Activated CD4-positive, alpha-beta T cell treated with anti-CD3 and anti-CD28 coated beads, Interleukin-2, Interleukin-4, amounts not matched to agents 100 ng/mL and 50 ng/mL, durations not matched to agents 16 hours and 8 hours (primary cell): ENCODE measurements around the gene C5AR1.
A peak's percentile ranks its signal among the peaks of the same experiment; 100 is the strongest.
"Not testable (repeated sequence)": the region's sequence is repeated elsewhere in the genome, so short reads cannot be mapped to it uniquely, and the experiment has no call there.

ENCODE experiments used
- DNase-seq: peaks from one replicate; pipeline ENCODE4 v3.0.0-alpha.2; 2020; ENCODE audit warnings: low spot score

C5AR1 gene

DNA sequence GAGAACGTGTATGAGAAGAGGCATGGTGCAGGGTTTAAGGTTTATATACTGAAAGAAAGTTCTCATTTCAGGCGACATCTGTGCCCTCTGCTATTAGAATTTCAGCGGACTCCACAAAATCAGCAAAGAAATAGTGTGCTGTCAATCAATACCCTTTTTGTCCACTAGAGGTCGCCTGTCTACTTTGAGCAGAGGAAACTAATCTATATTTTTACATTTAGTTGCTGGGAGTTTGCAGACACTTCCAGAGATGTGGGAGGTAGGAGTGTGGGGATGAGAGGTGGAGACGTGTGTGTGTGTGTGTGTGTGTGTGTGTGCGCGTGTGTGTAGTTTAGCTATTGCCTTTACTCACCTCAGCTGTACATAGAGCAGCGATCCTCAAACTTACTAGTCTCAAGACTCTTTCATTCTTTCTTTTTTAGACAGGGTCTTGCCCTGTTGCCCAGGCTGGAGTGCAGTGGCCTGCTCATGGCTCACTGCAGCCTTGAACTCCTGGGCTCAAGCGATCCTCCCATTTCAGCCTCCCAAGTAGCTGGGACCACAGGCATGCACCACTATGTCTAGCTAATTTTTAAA, 25.2 kb upstream of the C5AR1 start:
- DNase-seq: peak; percentile 78

DNA sequence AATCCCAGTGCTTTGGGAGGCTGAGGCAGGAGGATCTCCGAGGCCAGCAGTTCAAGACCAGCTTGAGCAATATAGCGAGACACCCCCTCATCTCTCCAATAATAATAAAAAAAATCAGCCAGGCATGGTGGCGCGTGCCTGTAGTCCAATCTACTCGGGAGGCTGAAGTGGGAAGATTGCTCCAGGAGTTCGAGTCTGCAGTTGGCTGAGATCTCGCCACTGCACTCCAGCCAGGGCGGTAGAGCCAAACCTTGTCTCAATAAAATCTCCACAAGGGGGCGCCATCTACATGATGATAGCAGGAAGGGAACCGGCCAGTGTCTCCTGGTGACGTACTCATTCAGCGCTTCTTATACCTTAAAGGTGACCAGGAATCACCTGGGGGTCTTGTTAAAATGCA, 13.6 kb upstream of the C5AR1 start:
- DNase-seq: peak; percentile 90

DNA sequence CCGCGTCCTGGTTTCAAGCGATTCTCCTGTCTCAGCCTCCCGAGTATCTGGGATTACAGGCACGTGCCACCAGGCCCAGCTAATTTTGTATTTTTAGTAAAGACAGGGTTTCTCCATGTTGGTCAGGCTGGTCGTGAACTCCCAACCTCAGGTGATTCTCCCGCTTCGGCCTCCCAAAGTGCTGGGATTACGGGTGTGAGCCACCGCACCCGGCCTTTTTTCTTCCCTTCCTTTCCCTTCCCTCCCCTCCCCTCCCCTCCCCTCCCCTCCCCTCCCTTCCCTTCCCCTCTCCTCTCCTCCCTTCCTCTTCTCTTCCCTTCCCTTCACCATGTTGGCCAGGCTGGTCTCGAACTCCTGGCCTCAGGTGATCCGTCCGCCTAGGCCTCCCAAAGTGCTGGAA, 8.8 kb upstream of the C5AR1 start:
- DNase-seq: not testable (repeated sequence)

DNA sequence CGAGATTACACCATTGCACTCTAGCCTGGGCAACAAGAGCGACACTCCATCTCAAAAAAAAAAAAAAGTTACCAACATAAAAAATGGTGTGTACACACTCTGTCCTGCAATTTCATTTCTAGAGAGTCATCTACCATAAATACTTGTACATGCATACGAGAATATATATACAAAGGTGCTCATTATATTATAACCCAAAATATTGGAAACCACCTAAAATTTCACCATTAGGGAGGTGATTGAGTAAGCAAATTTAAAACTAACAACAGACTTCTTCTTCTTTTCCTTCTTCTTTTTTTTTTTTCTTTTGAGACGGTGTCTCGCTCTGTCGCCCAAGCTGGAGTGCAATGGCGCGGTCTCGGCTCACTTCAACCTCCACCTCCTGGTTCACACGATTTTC, 7.4 kb upstream of the C5AR1 start:
- no peak for DNase-seq

DNA sequence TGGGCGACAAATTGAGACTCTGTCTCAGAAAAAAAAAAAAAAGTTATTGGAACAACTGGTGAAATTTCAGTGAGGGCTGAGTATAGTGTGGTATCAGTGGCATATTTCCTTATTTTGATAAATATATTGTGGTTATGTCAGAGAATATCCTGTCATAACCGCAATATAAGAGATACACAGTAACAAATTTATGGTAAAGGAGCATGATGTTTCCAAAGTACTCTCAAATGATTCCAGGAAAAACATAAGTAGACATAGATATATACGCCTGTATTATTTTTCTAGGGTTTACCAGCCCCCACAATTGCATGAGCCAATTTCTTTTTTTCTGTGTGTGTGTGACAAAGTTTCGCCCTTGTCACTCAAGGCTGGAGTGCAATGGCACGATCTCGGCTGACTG, 5.7 kb upstream of the C5AR1 start:
- DNase-seq: no peak

DNA sequence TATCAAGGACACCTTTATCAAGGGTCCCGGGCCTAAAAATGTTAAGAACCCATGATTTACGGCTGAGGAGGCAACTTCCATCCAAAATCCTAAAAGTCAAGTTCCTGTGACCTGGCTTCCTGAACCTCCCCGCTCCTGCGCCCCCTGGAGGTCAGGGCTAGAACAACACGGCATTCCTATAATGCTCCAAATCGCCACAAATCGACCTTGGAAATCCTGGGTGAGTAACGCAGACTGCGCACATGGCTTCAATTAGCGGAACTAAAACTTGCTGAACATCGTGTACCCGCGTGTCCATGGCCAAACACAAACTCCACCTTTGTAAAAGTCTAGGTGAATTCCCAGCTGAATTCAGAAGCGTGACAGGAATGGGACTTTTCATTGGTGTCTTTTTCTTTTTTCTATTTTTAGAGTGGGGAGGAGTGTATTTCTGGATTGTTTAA, 4.3 kb upstream of the C5AR1 start:
- peak; percentile 49 for DNase-seq

DNA sequence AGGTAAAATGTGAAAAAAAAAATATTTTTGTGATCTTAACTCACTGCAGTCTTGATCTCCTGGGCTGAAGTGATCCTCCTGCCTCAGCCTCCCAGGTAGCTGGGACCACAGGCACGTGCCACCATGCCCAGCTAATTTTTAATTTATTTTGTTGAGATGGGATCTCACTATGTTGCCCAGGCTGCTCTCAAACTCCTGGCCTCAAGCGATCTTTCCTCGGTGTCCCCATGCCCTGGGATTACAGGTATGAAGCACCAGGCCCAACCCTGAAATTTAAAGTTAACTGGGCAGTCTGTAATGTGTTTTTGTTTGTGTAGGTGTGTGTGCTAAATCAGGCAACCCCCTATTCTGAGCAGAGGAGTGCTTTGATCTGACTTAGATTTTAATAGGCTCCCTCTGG, 3.4 kb upstream of the C5AR1 start:
- DNase-seq: no peak

DNA sequence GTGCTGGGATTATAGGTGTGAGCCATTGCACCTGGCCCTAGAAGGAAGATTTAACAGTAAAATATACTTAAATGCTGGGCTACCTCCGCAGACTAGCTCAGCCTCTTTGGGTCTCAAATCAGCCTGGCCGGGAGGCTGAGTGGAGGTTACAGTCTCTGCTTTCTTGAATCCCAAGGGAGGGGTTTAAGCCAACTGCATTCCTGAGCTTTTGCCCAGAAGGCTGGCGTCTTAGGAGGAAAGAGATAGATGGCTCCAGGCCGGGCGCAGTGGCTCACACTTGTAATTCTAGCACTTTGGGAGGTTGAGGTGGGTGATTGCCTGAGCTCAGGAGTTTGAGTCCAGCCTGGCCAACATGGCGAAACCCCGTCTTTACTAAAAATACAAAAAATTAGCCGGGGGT, 623 bp upstream of the C5AR1 start:
- DNase-seq: no peak

DNA sequence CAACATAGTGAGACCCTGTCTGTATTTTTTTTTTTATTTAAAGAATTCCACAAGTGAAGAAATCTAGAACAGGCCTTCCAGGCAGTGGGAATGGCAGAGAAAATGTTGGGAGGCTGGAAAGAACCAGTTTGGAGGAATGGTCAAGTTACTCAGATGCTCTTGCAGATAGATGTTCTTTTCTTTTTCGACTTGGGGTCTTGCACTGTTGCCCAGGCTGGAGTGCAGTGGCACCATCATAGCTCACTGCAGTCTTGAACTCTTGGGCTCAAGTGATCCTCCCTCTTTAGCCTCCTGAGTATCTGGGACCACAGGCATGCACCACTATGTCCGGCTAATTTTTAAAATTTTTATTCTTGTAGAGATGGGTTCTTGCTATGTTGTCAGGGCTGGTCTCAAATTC, 662 bp downstream of the C5AR1 start:
- DNase-seq: no peak

DNA sequence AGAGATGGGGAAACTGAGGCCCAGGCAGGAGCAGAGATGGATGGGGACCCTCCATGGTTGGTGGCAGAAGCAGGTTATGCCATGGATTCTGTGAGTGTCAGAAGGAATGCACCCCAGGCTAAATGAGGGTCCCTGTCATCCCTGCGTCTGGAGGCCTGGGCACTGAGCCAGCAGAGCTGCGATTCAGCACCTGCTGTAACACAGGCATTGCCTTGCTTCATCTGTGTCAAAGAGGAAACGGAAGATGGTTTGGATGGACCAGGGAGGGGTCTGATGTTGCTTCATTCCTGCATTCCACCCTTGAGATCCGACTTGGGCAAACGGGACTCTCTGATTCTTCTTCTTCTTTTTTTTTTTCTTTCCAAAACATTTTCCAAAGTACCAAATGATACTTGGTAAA, 1.2 kb downstream of the C5AR1 start:
- DNase-seq: no peak

DNA sequence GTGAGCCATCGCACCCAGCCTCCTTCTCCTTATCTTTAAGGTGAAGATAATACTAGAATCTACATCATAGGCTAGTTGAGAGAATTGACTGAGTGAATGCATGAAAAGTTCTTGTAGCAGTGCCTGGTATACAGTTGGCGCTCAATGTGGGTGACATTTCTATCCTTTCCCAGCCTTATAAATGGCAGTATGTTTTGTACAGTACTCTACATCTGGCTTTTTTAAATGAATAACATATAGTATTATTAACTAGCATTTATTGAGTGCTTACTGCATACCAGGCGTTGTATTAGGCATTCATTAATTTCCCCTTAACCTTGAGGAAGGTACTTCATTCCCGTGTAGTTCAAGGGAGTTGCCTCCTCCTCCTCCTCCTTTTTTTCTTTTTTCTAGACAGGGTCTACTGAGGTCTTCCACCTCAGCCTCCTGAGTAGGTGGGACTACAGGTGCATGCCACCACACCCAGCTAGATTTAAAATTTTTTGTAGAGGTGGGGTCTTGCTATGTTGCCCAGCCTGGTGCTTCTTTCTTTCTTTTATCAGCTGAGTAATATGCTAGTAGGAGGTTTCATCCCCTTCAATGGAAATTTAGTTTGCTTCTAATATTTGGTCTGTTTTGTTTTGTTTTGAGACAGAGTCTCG, 2.8 kb downstream of the C5AR1 start:
- no peak for DNase-seq

DNA sequence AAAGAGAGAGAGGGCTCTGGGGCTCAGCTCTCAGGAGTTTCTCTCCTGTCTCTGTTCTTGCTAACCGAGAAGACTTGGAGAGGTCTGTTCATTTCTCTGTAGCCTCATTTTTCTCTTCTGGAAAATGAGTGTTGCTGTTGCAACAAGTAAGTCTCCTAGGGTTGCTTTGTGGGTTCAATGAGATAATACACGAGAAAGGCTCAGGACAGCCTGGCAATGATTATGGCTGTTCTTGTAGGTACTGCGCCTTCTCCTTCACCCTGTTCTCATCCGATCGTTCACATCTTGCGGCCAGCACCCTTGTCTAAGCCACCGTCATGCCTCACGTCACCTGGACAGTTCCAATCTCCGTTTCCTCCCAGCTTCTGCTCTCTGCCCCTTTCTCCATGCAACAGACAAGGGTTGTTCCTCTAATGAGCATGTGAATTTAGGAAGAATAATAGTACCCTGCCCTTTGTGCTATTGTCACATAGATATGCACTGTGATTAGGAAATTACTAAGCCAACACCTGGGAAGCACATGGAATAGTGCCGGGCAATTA, 4.2 kb downstream of the C5AR1 start:
- no peak for DNase-seq

DNA sequence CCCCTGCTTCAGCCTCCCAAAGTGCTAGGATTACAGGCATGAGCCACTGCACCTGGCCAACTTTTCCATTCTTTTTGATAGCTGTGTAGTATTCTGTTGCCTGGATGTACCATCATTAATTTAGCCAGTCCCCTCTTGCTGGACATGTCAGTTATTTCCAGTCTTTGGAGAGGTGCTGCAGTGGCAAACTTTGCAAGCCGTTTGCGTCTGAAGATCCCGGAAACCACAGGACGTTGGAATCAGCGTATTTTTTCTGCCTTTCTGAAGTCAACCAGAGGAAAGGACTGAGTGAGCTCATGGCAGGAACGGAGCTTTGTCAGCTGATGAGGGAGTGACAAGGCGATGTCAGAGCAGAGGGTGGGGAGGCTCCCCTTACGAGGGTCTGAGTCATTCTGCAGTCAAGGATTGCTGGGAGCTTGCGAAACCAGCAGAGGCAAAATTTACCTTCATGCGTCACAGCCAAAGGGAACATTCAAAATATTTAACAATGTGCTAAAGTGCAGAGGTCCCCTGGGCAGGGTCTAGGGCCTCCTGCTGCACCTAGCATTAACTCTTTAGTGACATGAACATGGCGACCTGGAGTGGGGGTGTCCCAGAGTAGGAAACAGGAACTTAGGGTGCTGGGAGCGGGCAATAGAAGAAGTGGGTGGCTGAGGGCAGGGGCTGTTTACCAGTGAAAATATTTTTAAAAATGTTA, 5.6 kb downstream of the C5AR1 start:
- peak; percentile 12 for DNase-seq

DNA sequence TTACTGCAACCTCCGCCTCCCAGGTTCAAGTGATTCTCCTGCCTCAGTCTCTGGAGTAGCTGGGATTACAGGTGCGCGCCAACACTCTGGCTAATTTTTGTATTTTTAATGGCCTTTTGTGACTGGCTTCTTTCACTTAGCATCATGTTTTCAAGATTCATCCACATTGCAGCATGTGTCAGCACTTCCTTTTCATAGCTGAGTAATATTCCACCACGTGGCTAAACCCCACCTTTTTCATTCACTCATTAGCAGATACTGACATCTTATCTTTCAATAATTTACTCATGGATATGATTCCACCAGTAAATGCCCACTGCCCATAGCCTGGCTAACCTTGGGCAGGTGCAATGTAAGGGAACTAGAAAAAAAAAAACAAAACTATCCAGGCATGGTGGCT, 6.9 kb downstream of the C5AR1 start:
- DNase-seq: no peak

DNA sequence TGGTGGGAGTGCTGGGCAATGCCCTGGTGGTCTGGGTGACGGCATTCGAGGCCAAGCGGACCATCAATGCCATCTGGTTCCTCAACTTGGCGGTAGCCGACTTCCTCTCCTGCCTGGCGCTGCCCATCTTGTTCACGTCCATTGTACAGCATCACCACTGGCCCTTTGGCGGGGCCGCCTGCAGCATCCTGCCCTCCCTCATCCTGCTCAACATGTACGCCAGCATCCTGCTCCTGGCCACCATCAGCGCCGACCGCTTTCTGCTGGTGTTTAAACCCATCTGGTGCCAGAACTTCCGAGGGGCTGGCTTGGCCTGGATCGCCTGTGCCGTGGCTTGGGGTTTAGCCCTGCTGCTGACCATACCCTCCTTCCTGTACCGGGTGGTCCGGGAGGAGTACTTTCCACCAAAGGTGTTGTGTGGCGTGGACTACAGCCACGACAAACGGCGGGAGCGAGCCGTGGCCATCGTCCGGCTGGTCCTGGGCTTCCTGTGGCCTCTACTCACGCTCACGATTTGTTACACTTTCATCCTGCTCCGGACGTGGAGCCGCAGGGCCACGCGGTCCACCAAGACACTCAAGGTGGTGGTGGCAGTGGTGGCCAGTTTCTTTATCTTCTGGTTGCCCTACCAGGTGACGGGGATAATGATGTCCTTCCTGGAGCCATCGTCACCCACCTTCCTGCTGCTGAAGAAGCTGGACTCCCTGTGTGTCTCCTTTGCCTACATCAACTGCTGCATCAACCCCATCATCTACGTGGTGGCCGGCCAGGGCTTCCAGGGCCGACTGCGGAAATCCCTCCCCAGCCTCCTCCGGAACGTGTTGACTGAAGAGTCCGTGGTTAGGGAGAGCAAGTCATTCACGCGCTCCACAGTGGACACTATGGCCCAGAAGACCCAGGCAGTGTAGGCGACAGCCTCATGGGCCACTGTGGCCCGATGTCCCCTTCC, 10.5 kb downstream of the C5AR1 start:
- DNase-seq: no peak

DNA sequence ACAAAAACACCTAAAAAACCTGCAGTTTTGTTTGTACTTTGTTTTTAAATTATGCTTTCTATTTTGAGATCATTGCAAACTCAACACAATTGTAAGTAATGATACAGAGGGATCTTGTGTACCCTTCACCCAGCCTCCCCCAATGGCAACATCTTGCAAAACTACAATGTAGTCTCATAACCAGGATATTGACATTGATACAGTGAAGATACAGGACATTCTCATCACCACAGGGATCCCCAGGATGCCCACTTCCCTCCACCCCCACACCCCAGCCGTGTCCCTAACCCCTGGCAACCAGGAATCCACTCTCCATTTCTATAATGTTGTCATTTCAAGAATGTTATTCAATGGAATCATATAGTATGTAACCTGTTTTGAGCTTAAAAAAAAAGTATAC, 12.0 kb downstream of the C5AR1 start:
- no peak for DNase-seq

DNA sequence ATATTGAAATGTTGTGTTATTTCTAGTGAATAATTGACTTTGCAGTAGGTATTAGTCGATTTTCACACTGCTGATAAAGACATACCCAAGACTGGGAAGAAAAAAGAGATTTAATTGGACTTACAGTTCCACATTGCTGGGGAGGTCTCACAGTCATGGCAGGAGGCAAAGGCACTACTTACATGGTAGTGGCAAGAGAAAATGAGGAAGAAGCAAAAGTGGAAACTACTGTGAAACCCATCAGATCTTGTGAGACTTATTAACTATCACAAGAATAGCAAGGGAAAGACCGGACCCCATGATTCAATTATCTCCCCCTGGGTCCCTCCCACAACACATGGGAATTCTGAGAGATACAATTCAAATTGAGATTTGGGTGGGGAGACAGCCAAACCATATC, 12.4 kb downstream of the C5AR1 start:
- DNase-seq: no peak

DNA sequence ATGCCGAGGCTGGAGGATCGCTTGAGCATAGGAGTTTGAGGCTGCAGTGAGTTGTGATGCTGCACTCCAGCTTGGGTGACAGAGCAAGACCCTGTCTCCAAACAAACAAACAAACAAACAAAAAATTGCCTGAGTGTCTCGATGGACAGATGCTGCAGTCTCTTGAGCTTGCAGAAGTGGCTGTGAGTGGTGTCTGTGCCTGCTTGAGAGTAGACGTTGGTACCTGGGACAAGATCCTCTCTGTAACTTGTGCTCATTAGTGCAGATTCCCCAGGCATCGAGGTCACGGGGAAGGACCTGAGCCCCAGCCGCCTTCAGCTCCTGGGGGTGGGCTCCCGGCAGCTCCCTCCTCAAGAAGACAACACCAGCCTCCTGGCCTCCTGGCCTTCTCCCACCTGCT, 13.7 kb downstream of the C5AR1 start:
- DNase-seq: no peak

DNA sequence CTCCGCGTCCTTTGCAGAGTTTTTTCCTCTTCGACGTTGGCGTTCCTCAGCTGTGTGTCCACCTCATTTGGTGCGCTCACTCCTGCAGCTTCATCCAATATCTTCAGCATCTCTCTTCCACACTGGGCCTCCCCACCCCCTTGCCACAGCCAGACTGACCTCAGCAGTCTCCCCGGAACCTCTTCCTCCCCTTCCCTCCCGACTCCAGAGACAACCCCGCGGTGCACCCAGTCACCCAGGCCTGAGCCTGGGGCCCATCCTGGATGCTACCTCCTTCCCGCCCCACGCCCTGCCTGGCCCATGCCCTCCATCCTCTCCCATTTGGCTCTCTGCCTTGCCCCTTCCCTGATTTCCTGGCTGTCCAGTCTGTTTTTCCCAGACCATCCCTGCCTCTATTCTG, 14.2 kb downstream of the C5AR1 start:
- DNase-seq: no peak

DNA sequence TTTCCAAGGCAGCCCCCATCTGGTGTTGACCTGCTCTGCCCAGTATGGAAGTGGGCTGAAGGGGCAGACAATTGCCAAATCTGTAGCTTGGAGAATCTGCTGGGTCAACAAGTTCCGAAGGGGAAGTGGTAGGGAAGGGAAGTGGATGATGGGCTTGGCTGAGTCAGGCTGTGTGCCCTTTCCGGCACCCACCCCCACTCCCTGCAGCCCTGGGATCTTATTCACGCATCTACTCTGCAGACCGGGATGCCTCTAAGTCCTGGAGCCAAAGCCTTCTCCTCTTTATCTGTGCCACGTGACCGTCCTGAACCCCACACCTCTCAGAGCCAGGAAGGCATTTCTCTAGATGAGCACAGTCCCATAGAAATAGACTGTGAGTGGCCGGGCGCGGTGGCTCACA, 14.8 kb downstream of the C5AR1 start:
- DNase-seq: no peak

DNA sequence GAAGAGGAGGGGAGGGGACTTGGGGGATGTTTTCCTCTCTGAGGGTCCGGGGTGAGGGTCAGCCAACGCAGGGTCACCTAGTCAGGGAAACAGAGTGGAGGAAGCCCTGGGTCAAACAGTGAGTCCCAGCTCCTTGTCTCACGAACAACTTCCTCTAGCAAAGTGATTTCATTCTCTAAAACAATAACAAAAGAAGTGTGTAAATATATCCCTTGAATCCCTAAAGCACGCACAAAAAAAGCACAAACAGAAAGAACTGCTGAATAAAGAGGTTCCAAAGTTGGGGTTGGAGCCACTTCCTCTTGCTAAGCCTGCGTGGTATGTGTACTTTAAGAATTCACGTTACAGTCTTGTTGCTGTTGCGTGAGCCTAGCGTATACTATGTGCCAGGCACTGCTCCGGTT, 20.8 kb downstream of the C5AR1 start:
- no peak for DNase-seq

DNA sequence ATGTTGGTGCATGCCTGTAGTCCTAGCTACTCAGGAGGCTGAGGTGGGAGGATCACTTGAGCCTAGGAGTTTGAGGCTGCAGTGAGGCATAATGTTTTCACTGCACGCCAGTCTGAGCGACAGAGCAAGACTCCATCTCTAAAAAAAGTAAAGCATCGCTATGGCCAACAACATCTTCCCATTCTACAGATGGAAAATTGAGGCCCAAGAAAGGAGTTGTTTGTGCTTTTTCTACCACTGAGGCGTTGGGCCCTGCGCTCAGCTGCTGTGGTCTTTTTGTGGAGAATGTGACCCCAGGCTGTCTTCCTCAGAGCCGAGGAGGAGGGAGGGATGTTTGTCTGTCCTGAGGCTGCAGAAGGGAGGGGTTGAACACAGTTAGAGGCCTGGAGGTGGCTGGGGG, 21.8 kb downstream of the C5AR1 start:
- DNase-seq: no peak
